Measurements from ENCODE around the gene NKTR.
"Not testable (repeated sequence)": the region's sequence is repeated elsewhere in the genome, so short reads cannot be mapped to it uniquely, and the experiment has no call there.

The NKTR gene

GRCh38 chr3:42593635-42594034, 6.9 kb upstream of the NKTR start:
- DNase-seq (ENCODE audit: insufficient read length, low spot score) (no peak), FAIRE-seq (no peak)

- no peak for FAIRE-seq
- DNase-seq (ENCODE audit: insufficient read length, low spot score), result no peak
Observed at GRCh38 chr3:42595682-42596081, 4.8 kb upstream of the NKTR start.

- DNase-seq (ENCODE audit: insufficient read length, low spot score); FAIRE-seq: not testable (repeated sequence)
Observed at GRCh38 chr3:42597098-42597497, 3.4 kb upstream of the NKTR start.

GRCh38 chr3:42600958-42601675, 631 bp downstream of the NKTR start:
- FAIRE-seq, result peak; percentile 79
- no peak for DNase-seq (ENCODE audit: insufficient read length, low spot score)

GRCh38 chr3:42601896-42602581, 1.6 kb downstream of the NKTR start:
- no peak for DNase-seq (ENCODE audit: insufficient read length, low spot score)

GRCh38 chr3:42602961-42603360, 2.5 kb downstream of the NKTR start:
- no peak for DNase-seq (ENCODE audit: insufficient read length, low spot score)
- no peak for FAIRE-seq

More at GRCh38 chr3:42601896-42602581, 1.6 kb downstream of the NKTR start:
- FAIRE-seq, result peak; percentile 85

- DNase-seq (ENCODE audit: insufficient read length, low spot score) (no peak), FAIRE-seq (no peak)
Observed at GRCh38 chr3:42605546-42606173, 5.2 kb downstream of the NKTR start.

GRCh38 chr3:42608581-42608980, 8.1 kb downstream of the NKTR start:
- DNase-seq (ENCODE audit: insufficient read length, low spot score) (no peak), FAIRE-seq (no peak)

- DNase-seq (ENCODE audit: insufficient read length, low spot score) (no peak), FAIRE-seq (no peak)
Observed at GRCh38 chr3:42610976-42611375, 10.5 kb downstream of the NKTR start.

- FAIRE-seq (no peak), DNase-seq (ENCODE audit: insufficient read length, low spot score) (no peak)
Observed at GRCh38 chr3:42612217-42612616, 11.7 kb downstream of the NKTR start.

GRCh38 chr3:42612928-42613327, 12.4 kb downstream of the NKTR start:
- FAIRE-seq (no peak), DNase-seq (ENCODE audit: insufficient read length, low spot score) (no peak)

- FAIRE-seq, result peak; percentile 4
- DNase-seq (ENCODE audit: insufficient read length, low spot score), result no peak
Observed at GRCh38 chr3:42613462-42613861, 13.0 kb downstream of the NKTR start.

GRCh38 chr3:42631620-42632019, 31.1 kb downstream of the NKTR start:
- FAIRE-seq, result no peak

GRCh38 chr3:42632146-42632545, 31.7 kb downstream of the NKTR start:
- DNase-seq (ENCODE audit: insufficient read length, low spot score) (no peak), FAIRE-seq (no peak)

More at GRCh38 chr3:42631620-42632019, 31.1 kb downstream of the NKTR start:
- DNase-seq (ENCODE audit: insufficient read length, low spot score), result no peak

- no peak for FAIRE-seq
- no peak for DNase-seq (ENCODE audit: insufficient read length, low spot score)
Observed at GRCh38 chr3:42633544-42633943, 33.1 kb downstream of the NKTR start.

- FAIRE-seq, result peak; percentile 73
- no peak for DNase-seq (ENCODE audit: insufficient read length, low spot score)
Observed at GRCh38 chr3:42635111-42635510, 34.6 kb downstream of the NKTR start.

GRCh38 chr3:42637001-42637400, 36.5 kb downstream of the NKTR start:
- DNase-seq (ENCODE audit: insufficient read length, low spot score) (no peak), FAIRE-seq (no peak)

- DNase-seq (ENCODE audit: insufficient read length, low spot score), result peak; percentile 7
- no peak for FAIRE-seq
Observed at GRCh38 chr3:42638339-42638842, 37.9 kb downstream of the NKTR start.

- DNase-seq (ENCODE audit: insufficient read length, low spot score), result no peak
- FAIRE-seq, result peak; percentile 79
Observed at GRCh38 chr3:42639192-42639591, 38.7 kb downstream of the NKTR start.

- FAIRE-seq (no peak), DNase-seq (ENCODE audit: insufficient read length, low spot score) (no peak)
Observed at GRCh38 chr3:42640129-42640528, 39.6 kb downstream of the NKTR start.

GRCh38 chr3:42640771-42641370, 40.4 kb downstream of the NKTR start:
- no peak for DNase-seq (ENCODE audit: insufficient read length, low spot score)
- FAIRE-seq, result no peak
